HFFc6 (cell line): ENCODE results near the gene SLC2A9. TPM values are rescaled to one million over a fixed set of nuclear protein-coding genes. Genes with fewer than 3 reads are reported as not detected.

ENCODE experiments used
- DNase-seq: peaks from one replicate; pipeline ENCODE4 v3.0.0-alpha.2; 2018
- H3K27ac Mint-ChIP-seq: 2 replicates; pipeline ENCODE4 v1.8.0; 2020; ENCODE audit warnings: mild to moderate bottlenecking, mixed read lengths
- H3K27me3 Mint-ChIP-seq: 2 replicates; pipeline ENCODE4 v1.8.0; 2021; ENCODE audit warnings: mild to moderate bottlenecking, moderate library complexity, mixed read lengths; ENCODE audit not compliant: insufficient read depth
- H3K36me3 Mint-ChIP-seq: 2 replicates; pipeline ENCODE4 v1.8.0; 2021; ENCODE audit warnings: low read depth, mixed read lengths
- H3K4me1 Mint-ChIP-seq: 2 replicates; pipeline ENCODE4 v1.8.0; 2020; ENCODE audit warnings: low read depth, mixed read lengths
- H3K4me3 Mint-ChIP-seq: 2 replicates; pipeline ENCODE4 v1.8.0; 2020; ENCODE audit warnings: mild to moderate bottlenecking, moderate library complexity, mixed read lengths
- H3K9me3 Mint-ChIP-seq: 2 replicates; pipeline ENCODE4 v1.8.0; 2020; ENCODE audit warnings: mild to moderate bottlenecking, mixed read lengths
- total RNA-seq, 6 experiments: library from RNA; stranded (reverse); fragmentation: NEBNext Ultra II Directional; extraction: Animal tissue kit (Norgen Biotek cat#: 25700); gene quantifications; 2 replicates in 1 of 6; 3 replicates in 5 of 6; pipeline ENCODE4 v1.2.3, GENCODE V29; 2021
- TF ChIP-seq, protein P1 (sequence below): fragments of 200-600 bp; sonication (generic); IDR thresholded peaks from 2 replicates; pipeline ENCODE4 v1.5.0; 2021; ENCODE audit warnings: antibody characterized with exemption, mild to moderate bottlenecking

SLC2A9 gene
- total RNA-seq, 6 experiments from 2014 or later = 1.3 to 2.0 (median 1.6) TPM

DNA sequence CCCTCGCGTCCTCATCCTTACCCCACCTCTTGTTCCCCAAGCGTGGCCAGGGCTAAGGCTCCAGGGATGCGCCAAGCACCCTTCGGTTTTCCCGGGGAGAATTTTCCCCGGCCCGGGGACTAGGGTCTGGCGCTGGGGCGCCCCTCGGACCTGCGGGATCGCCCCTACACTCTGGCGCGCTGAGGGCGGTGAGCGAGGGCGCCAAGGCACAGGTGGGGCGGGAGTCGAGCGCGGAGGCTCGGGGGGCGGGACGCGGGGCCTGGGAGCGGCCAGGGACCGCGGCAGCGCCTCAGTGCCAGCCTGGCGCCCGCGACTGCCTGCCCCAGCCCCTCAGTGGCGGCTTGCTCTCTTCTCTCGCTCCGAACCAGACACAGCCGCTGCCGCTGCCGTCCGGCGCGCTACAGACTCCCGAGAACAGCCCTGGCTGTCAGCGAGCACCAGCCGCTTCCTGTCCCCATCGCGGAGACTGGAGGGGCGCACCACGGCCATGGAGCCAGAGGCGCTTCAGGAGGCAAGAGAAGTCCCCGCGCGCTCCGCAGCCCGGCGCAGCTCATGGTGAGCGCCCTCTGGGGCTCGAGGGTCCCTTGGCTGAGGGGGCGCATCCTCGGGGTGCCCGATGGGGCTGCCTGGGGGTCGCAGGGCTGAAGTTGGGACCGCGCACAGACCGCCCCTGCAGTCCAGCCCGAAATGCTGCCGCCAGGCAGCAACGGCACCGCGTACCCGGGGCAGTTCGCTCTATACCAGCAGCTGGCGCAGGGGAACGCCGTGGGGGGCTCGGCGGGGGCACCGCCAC, 239.8 kb downstream of the SLC2A9 start, which contains the start of gene DRD5:
Gene DRD5 (plus strand): TSS at position 292 of the 793 bp plus-strand sequence. CDS start 396 bp downstream, at position 688.
- no peak within 1 kb of the TSS for H3K4me3 Mint-ChIP-seq
- no peaks in the 10 kb centered on the region for H3K4me1 Mint-ChIP-seq
- no peak for DNase-seq
- no peak within 1 kb of the TSS for H3K27ac Mint-ChIP-seq
- peaks cover 3% of the 10 kb centered on the region for H3K27me3 Mint-ChIP-seq
- peaks cover 43% of the 10 kb centered on the region for H3K9me3 Mint-ChIP-seq
- peaks cover 7% of the 10 kb centered on the region for H3K36me3 Mint-ChIP-seq
- TF ChIP-seq, protein P1, sequence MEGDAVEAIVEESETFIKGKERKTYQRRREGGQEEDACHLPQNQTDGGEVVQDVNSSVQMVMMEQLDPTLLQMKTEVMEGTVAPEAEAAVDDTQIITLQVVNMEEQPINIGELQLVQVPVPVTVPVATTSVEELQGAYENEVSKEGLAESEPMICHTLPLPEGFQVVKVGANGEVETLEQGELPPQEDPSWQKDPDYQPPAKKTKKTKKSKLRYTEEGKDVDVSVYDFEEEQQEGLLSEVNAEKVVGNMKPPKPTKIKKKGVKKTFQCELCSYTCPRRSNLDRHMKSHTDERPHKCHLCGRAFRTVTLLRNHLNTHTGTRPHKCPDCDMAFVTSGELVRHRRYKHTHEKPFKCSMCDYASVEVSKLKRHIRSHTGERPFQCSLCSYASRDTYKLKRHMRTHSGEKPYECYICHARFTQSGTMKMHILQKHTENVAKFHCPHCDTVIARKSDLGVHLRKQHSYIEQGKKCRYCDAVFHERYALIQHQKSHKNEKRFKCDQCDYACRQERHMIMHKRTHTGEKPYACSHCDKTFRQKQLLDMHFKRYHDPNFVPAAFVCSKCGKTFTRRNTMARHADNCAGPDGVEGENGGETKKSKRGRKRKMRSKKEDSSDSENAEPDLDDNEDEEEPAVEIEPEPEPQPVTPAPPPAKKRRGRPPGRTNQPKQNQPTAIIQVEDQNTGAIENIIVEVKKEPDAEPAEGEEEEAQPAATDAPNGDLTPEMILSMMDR = no peak

Other genes starting within 250 kb of the SLC2A9 start
- not detected for gene DRD5, start 239.9 kb downstream of the SLC2A9 start, total RNA-seq
- 100 to 1,000 TPM; 720 to 838 (median 782) TPM for gene WDR1, start 95.3 kb upstream of the SLC2A9 start, total RNA-seq